SU-DHL-6 (cell line): ENCODE measurements around the gene PTMS.

Experiments used
- CTCF ChIP-seq: fragments of 200-600 bp; sonication (generic); IDR thresholded peaks from one replicate; pipeline ENCODE4 v1.5.1; 2017; ENCODE audit warnings: antibody characterized with exemption, mild to moderate bottlenecking, low read length, moderate library complexity; ENCODE audit not compliant: insufficient read depth, poor library complexity, severe bottlenecking
- EZH2phosphoT487 ChIP-seq: fragments of 200-600 bp; sonication (generic), shearing (Covaris generic); conservative IDR thresholded peaks from 2 replicates; pipeline ENCODE4 v1.6.1; 2018; ENCODE audit warnings: mild to moderate bottlenecking, antibody characterized with exemption, low read length, moderate library complexity, mixed read lengths

GRCh38 chr12:6734506-6735387 lies 31.4 kb upstream of the PTMS start:
- TF ChIP-seq CTCF (no peak), EZH2phosphoT487 (no peak)
